NCI-H345 (cell line): Measurements from ENCODE around the gene ATP10B.

ENCODE experiments used
- DNase-seq: peaks from one replicate; lab custom pipeline; 2025; lab: John Stamatoyannopoulos, UW

ATP10B gene

DNA sequence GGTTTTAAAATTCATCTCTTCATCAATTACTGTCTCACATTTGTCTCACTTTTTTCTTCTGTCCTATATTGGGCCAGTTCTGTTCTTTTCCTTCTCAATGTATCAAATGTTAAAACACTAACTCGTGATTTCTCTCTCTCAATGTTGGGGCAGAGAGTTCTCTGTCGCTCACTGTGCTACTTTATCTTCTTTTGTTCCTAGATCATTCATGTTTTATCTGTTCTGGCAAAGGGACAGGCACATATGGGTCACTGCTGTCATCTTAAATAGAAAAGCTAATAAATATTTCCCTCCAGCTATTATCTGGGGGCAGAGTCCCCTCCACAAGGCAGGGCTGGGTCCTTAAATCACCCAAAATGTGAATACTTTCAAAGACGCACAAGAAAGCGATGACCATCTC, 216.3 kb downstream of the ATP10B start:
- no peak for DNase-seq

DNA sequence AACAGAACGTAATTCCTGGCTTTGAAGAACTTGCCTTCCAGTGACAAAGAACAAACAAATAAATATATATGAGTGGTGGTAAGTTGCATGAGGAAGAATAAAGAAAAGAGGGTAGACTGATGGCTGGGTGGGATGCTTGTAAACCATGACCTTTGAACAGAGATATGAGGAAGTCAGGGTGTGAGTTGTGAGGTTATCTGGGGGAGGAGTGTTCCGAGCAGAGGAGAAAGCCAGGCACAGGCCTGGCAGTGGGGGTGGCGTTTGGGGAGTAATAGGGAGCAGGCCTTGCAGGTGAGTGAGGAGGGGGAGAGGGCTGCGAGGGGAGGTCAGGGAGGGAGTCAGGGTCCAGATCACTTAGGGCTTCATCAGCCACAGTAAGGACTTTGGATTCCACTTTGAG, 217.0 kb downstream of the ATP10B start:
- no peak for DNase-seq

DNA sequence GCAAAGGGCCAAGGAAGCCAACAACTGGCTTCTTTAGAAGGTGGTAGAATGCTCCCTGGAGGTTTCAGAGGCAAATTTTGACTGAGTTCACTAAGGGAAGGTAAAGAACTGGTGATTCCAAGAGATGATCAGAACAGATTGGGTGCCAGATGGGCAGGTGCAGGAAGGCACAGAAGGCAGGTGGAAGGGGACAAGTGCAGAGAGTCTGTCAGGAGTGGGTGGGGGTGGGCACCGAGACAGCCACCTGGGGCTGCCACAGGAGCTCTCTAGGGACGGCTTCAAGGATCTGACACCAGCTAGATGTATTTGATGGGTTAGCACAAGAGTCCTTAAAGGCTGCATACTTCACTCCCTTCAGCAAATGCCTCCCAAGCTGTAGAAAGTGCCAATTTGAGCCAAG, 223.0 kb downstream of the ATP10B start:
- peak; percentile 42 for DNase-seq

GRCh38 chr5:160628619-160628968, 223.4 kb downstream of the ATP10B start:
- DNase-seq, result no peak

- no peak for DNase-seq
Measured at GRCh38 chr5:160627921-160628618, 223.9 kb downstream of the ATP10B start.

GRCh38 chr5:160626322-160626721, 225.7 kb downstream of the ATP10B start:
- DNase-seq, result no peak

DNA sequence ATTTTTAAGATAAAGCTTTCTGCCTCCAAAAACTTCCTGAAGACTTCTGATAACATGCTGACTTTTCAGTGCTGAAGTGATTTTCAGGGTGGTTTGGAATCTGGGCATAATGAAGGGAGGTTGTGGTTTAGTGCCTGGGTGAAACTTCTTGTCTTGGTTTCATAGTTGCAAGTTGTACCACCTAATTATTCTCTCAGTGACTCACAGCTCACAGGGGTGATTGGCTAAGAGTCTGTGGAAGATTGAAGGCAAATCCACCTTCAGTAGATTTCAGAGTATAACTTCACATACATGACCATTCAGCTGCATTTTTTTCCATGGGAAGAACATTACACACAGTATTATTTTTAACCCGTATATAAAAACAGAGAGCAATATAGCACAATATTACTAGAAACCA, 230.5 kb downstream of the ATP10B start:
- DNase-seq, result no peak

DNA sequence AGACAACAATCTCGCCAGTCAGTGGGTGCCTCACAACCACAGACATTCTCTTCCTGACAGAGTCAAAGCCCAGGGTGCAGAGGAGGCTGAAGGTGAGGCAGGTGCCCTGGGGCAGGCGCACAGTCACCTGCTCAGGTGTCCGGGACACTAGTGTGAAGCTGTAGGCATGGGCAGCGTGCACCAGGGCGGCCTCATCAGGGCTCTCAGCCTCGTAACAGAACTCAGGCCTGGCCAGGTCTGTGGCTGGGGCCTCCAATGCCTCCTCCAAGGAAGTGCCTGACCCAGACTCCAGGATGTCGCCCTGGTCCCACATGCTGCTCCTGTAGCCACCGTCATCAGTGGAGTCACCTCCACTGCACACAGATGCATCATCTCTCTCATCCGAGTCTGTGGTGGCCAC, 231.6 kb downstream of the ATP10B start:
- DNase-seq, result no peak

- DNase-seq, result peak; percentile 16
Measured at GRCh38 chr5:160619381-160619780, 232.6 kb downstream of the ATP10B start.

- DNase-seq, result no peak
Measured at GRCh38 chr5:160618286-160618685, 233.7 kb downstream of the ATP10B start.

- no peak for DNase-seq
Measured at GRCh38 chr5:160616712-160617497, 235.1 kb downstream of the ATP10B start.

GRCh38 chr5:160614136-160614535, 237.9 kb downstream of the ATP10B start:
- DNase-seq, result no peak

GRCh38 chr5:160605266-160605665, 246.7 kb downstream of the ATP10B start:
- DNase-seq, result no peak

GRCh38 chr5:160604484-160604883, 247.5 kb downstream of the ATP10B start:
- no peak for DNase-seq

DNA sequence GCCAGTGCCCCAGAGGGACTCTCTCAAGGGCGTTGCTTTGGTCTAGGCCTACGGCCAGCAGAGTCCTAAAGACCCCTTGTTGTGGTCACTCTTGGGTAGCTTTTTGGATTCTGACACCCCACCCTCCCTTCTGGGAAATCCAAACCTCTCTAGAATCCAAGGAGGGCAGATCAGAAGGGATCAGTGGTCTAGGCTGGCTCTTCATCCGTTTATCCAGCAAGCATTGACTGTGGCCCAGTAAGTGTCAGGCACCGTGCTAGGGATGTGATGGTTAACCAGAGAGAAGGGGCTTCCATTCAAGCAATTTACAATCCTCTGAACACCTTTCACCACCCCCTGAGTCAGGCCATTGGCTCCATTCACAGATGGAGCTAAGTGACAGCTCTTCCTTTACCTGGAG, 249.3 kb downstream of the ATP10B start:
- no peak for DNase-seq

DNA sequence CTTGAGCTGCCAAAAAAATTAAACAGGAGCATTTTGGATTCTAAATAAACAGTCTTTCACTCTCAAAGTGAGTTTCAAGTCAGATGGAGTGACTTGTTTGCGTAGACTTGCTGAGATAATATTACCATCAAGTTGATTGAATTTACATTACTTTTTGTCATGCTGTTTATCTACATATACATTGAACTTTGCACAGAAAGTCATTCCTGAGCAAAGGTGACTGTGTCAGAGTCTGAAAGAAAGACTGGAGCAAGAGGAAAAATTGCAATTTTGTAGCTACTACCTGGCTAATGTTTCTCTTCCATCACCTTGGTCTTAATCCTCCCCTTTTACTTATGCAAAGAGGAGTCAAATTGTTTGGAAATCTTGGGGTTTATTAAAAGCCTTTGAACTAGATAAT, 251.0 kb downstream of the ATP10B start:
- DNase-seq, result no peak

DNA sequence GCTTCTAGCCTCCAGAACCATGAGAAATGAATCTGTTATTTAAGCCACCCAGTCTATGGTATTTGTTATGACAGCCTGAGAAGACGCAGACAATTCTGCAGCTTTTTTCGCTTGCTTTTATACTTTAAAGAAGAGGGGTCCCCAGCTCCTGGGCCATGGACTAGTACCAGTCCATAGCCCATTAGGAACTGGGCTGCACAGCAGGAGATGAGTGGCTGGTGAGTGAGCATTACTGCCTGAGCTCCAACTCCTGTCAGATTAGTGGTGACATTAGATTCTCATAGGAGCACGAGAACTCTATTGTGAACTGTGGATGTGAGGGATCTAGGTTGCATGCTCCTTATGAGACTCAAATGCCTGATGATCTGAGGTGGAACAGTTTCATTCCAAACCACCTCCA, 278.7 kb downstream of the ATP10B start:
- no peak for DNase-seq

GRCh38 chr5:160567031-160567705, 284.8 kb downstream of the ATP10B start:
- DNase-seq, result no peak

DNA sequence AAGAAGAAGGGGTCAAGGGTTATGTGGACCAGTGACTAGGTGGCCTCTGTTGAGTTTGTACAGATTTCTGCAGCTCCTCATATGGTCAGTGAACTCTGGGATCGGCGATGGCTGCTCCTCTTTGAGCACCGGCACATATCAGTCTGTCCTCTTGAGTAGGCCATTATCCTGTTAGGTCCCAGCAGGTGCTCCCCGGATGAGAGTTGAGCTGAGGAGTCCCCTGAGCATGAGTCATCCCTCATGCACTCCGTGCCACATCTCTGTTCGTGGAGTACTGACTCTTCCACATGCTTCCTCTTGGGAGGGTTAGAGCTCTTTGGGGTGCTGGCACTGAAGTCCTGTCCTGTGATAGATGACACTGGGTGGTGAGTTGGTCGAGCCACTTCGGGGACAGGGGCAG, 286.6 kb downstream of the ATP10B start:
- DNase-seq, result no peak

GRCh38 chr5:160556846-160557245, 295.2 kb downstream of the ATP10B start:
- no peak for DNase-seq

DNA sequence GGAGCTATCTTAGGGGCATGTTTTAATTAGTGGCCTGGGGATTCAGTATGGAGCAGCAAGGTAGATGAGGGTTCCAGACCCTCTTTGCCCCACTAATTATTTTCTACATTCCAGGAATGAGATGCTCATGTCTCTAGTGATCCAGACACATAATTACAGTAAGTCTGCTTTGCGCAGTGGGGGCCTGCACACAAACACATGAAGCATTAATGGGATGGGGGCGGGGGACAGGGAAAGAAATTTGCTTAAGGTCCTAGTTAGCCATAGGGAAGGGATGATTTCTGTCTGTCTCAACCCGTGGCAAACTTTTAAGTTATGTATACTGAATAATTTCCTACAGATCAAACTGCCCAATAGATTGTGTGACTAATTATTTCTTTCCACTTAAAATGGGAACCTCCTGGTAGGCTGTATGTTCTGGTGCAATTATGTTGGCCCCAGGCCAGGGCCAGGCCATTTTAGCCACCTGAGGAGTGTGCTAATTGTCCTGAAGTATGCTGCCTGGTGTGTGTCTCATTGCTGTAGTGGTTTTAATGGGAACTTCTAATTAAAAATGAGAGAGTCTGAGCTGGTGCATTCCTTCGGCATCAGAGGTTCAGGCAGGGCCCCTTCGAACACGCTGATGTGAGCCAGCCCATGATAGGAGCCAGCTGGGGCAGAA, 295.9 kb downstream of the ATP10B start:
- DNase-seq, result peak; percentile 1

- DNase-seq, result no peak
Measured at GRCh38 chr5:160555581-160555970, 296.4 kb downstream of the ATP10B start.

GRCh38 chr5:160550075-160550474, 301.9 kb downstream of the ATP10B start:
- no peak for DNase-seq
